Measurements from ENCODE around the gene RS1.

Gene RS1

GRCh38 chrX:18596096-18596495 is 75.8 kb downstream of the RS1 start:
- no peak for DNase-seq

DNA sequence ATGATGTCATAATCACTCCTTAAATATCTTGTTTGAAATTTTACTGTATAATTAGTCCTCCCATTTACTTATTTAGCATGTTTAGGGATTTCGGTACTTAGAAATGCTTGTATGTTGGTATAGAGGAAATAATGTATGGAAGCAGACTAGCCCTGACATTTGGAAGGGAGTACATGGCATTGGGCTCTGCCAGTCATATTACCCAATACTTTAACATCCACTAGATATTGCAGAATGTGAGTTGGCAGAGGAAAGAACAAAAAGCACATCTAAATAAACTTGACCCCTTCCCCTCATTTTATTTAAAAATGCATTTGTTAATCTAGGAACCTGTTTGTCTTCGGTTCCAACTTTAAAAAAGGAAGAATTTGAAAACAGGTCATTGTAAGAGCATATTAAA is 77.8 kb downstream of the RS1 start:
- DNase-seq = no peak

DNA sequence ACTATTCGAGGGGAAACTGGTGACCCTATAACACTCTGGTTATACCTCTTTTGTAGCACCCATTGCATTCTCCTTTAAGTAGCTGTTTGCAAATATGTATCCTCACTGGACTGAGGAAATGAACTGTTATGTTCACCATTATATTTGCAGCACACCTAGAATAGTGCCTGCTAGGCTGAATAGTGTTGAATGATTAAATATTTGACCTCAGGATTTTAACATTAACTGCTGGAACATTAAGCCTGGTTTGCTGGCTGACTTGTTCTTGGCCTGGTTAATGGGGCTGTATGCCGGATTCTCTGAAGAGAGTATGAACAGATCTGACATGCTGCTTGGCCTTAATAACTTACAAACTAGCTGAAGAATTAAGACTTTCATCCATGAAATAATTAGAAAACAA is 80.1 kb downstream of the RS1 start:
- DNase-seq = no peak
